ENCODE data around the gene SLC30A3. TPM values are rescaled to one million over a fixed set of nuclear protein-coding genes. Genes with fewer than 3 reads are reported as not detected.
"Not testable (repeated sequence)": the region's sequence is repeated elsewhere in the genome, so short reads cannot be mapped to it uniquely, and the experiment has no call there.

The SLC30A3 gene
- total RNA-seq, 8 experiments from 2014 or later = 0.27 to 1.6 (median 0.61) TPM

GRCh38 chr2:27300606-27301005, 37.8 kb upstream of the SLC30A3 start:
- in situ Hi-C loops (cut with MboI; ENCODE audit: low pct_unique_long_range_greater_than_20kb in 2 of 9, low sequenced_read_pairs in 9 of 9, unreplicated experiment in 9 of 9); H3K4me3 ChIP-seq; ATAC-seq (replicated peaks in 6 of 8); H3K27ac ChIP-seq; H3K4me1 ChIP-seq (replicated peaks in 1 of 2): not testable (repeated sequence)
- WGBS, 10 experiments = 41 to 100% (median 83%) methylated on average over 1 to 4 of the region's 4 CpGs; no CpG with 5 or more reads in 2 of the 10 experiments

- no peak for ATAC-seq (replicated peaks in 6 of 8)
- in situ Hi-C loops (cut with MboI; ENCODE audit: low pct_unique_long_range_greater_than_20kb in 2 of 9, low sequenced_read_pairs in 9 of 9, unreplicated experiment in 9 of 9) = loop anchor here in 5 of 9 experiments (25.0 kb wide), 2 partner anchors 186 to 336 kb away; partner anchors contain the start of genes ABHD1 (in 3 of the 5), CGREF1 (in 3 of the 5) and MAPRE3 (in 3 of the 5)
- Histone ChIP-seq H3K27ac (no peak overlapping the region), H3K4me3 (no peak overlapping the region), H3K4me1 (replicated peaks in 1 of 2) (no peaks in the 10 kb centered on the region)
- 30 to 100% (median 71%) methylated on average over 1 to 9 of the region's 18 CpGs; no CpG with 5 or more reads in 2 of the 10 experiments for WGBS, 10 experiments
These were observed 35.7 kb upstream of the SLC30A3 start for GRCh38 chr2:27298391-27299080.

GRCh38 chr2:27297195-27297594, 34.3 kb upstream of the SLC30A3 start:
- WGBS, 10 experiments = 70 to 95% (median 82%) methylated on average over 1 to 3 of the region's 3 CpGs; no CpG with 5 or more reads in 3 of the 10 experiments
- H3K4me3 ChIP-seq = no peak overlapping the region
- peaks cover 0 to 2% of the 10 kb centered on the region in 2 donors for H3K4me1 ChIP-seq (replicated peaks in 1 of 2)
- ATAC-seq (replicated peaks in 6 of 8) = no peak
- in situ Hi-C loops (cut with MboI; ENCODE audit: low pct_unique_long_range_greater_than_20kb in 2 of 9, low sequenced_read_pairs in 9 of 9, unreplicated experiment in 9 of 9) = loop anchor here in 5 of 9 experiments (25.0 kb wide), 2 partner anchors 185 to 335 kb away; partner anchors contain the start of genes ABHD1 (in 3 of the 5), CGREF1 (in 3 of the 5) and MAPRE3 (in 3 of the 5)
- H3K27ac ChIP-seq = no peak overlapping the region

- Histone ChIP-seq H3K4me1 (replicated peaks in 1 of 2) (peaks cover 0 to 2% of the 10 kb centered on the region in 2 donors), H3K4me3 (no peak overlapping the region), H3K27ac (no peak overlapping the region)
- peak in 3 of 8 experiments; percentile 92 to 97 (median 96) for ATAC-seq (replicated peaks in 6 of 8)
- WGBS, 10 experiments = 0 to 100% (median 59%) methylated on average over 1 to 3 of the region's 4 CpGs; no CpG with 5 or more reads in 5 of the 10 experiments
- in situ Hi-C loops (cut with MboI; ENCODE audit: low pct_unique_long_range_greater_than_20kb in 2 of 9, low sequenced_read_pairs in 9 of 9, unreplicated experiment in 9 of 9) = loop anchor here in 5 of 9 experiments (25.0 kb wide), 2 partner anchors 184 to 334 kb away; partner anchors contain the start of genes ABHD1 (in 3 of the 5), CGREF1 (in 3 of the 5) and MAPRE3 (in 3 of the 5)
These were observed 33.6 kb upstream of the SLC30A3 start for GRCh38 chr2:27296481-27296880.

DNA sequence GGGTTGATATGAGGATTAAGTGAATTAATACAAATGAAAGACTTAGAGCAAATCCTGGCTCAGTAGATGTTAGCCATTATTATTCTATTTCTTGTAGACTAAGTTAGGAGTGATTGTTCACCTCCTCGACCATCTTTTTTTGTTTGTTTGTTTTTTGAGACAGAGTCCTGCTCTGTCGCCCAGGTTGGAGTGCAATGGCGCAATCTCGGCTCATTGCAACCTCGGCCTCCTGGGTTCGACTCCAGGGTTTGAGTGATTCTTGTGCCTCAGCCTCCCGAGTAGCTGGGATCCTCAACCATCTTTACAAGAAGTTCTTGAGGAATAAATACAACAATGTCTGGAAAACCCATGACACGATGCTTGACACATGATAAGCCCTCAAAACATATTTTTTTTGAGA, 32.1 kb upstream of the SLC30A3 start:
- H3K4me3 ChIP-seq = no peak overlapping the region
- in situ Hi-C loops (cut with MboI; ENCODE audit: low pct_unique_long_range_greater_than_20kb in 2 of 9, low sequenced_read_pairs in 9 of 9, unreplicated experiment in 9 of 9) = loop anchor here in 5 of 9 experiments (25.0 kb wide), 2 partner anchors 183 to 333 kb away; partner anchors contain the start of genes ABHD1 (in 3 of the 5), CGREF1 (in 3 of the 5) and MAPRE3 (in 3 of the 5)
- H3K27ac ChIP-seq = no peak overlapping the region
- WGBS, 10 experiments = 42 to 100% (median 82%) methylated on average over 2 to 8 of the region's 8 CpGs; no CpG with 5 or more reads in 1 of the 10 experiments
- peaks cover 0 to 2% of the 10 kb centered on the region in 2 donors for H3K4me1 ChIP-seq (replicated peaks in 1 of 2)
- ATAC-seq (replicated peaks in 6 of 8) = no peak

GRCh38 chr2:27291865-27292264, 29.0 kb upstream of the SLC30A3 start:
- in situ Hi-C loops (cut with MboI; ENCODE audit: low pct_unique_long_range_greater_than_20kb in 2 of 9, low sequenced_read_pairs in 9 of 9, unreplicated experiment in 9 of 9) = loop anchor here in 5 of 9 experiments (25.0 kb wide), 2 partner anchors 180 to 330 kb away; partner anchors contain the start of genes ABHD1 (in 3 of the 5), CGREF1 (in 3 of the 5) and MAPRE3 (in 3 of the 5)
- H3K4me3 ChIP-seq = no peak overlapping the region
- peaks cover 0 to 2% of the 10 kb centered on the region in 2 donors for H3K4me1 ChIP-seq (replicated peaks in 1 of 2)
- no peak overlapping the region for H3K27ac ChIP-seq
- 0 to 50% (median 20%) methylated on average over 1 to 2 of the region's 6 CpGs; no CpG with 5 or more reads in 3 of the 10 experiments for whole genome bisulfite sequencing, 10 experiments
- peak in 1 of 8 experiments; percentile 26 for ATAC-seq (replicated peaks in 6 of 8)

GRCh38 chr2:27290549-27290948, 27.7 kb upstream of the SLC30A3 start:
- H3K27ac ChIP-seq = no peak overlapping the region
- in situ Hi-C loops (cut with MboI; ENCODE audit: low pct_unique_long_range_greater_than_20kb in 2 of 9, low sequenced_read_pairs in 9 of 9, unreplicated experiment in 9 of 9) = loop anchor here in 5 of 9 experiments (25.0 kb wide), 2 partner anchors 178 to 328 kb away; partner anchors contain the start of genes ABHD1 (in 3 of the 5), CGREF1 (in 3 of the 5) and MAPRE3 (in 3 of the 5)
- no peak overlapping the region for H3K4me3 ChIP-seq
- ATAC-seq (replicated peaks in 6 of 8) = no peak
- 85 to 100% (median 92%) methylated on average over 1 to 5 of the region's 5 CpGs; no CpG with 5 or more reads in 1 of the 10 experiments for WGBS, 10 experiments
- H3K4me1 ChIP-seq (replicated peaks in 1 of 2) = peaks cover 0 to 2% of the 10 kb centered on the region in 2 donors

- no peak overlapping the region for H3K4me3 ChIP-seq
- no peak for ATAC-seq (replicated peaks in 6 of 8)
- 23 to 80% (median 57%) methylated on average over 2 to 3 of the region's 3 CpGs; no CpG with 5 or more reads in 1 of the 10 experiments for WGBS, 10 experiments
- H3K4me1 ChIP-seq (replicated peaks in 1 of 2) = peaks cover 0 to 2% of the 10 kb centered on the region in 2 donors
- H3K27ac ChIP-seq = no peak overlapping the region
- in situ Hi-C loops (cut with MboI; ENCODE audit: low pct_unique_long_range_greater_than_20kb in 2 of 9, low sequenced_read_pairs in 9 of 9, unreplicated experiment in 9 of 9) = loop anchor here in 6 of 9 experiments (10.0 to 25.0 kb wide), 3 partner anchors 176 to 326 kb away; partner anchors contain the start of genes ABHD1 (in 3 of the 6), CGREF1 (in 3 of the 6) and MAPRE3 (in 3 of the 6)
These were observed 25.8 kb upstream of the SLC30A3 start for GRCh38 chr2:27288610-27289009.

DNA sequence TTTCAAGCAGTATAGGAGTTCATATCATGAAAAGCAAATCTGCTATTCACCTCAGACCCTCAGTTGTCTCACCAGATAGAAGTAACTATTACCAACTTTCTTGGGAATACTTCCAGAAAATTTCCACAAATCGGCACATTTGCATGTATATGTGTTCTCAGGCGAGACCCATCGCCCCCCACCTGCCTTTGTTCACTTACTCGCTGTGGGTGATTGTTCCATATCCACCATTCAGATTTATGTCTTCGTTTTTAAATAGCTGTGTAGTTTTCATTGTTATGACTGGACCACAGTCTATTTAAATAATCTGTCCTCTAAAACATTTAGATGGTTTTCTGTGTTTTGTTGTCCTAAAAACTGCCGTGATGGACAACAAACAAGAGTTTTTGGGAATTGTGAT, 22.6 kb upstream of the SLC30A3 start:
- Histone ChIP-seq H3K27ac (no peak overlapping the region), H3K4me1 (replicated peaks in 1 of 2) (peaks cover 9 to 11% of the 10 kb centered on the region in 2 donors), H3K4me3 (no peak overlapping the region)
- 8 to 75% (median 57%) methylated on average over 1 to 6 of the region's 6 CpGs for WGBS, 10 experiments
- ATAC-seq (replicated peaks in 6 of 8) = no peak
- in situ Hi-C loops (cut with MboI; ENCODE audit: low pct_unique_long_range_greater_than_20kb in 2 of 9, low sequenced_read_pairs in 9 of 9, unreplicated experiment in 9 of 9) = loop anchor here in 6 of 9 experiments (10.0 to 25.0 kb wide), 3 partner anchors 173 to 323 kb away; partner anchors contain the start of genes ABHD1 (in 3 of the 6), CGREF1 (in 3 of the 6) and MAPRE3 (in 3 of the 6)

GRCh38 chr2:27284996-27285395, 22.1 kb upstream of the SLC30A3 start:
- no peak for ATAC-seq (replicated peaks in 6 of 8)
- in situ Hi-C loops (cut with MboI; ENCODE audit: low pct_unique_long_range_greater_than_20kb in 2 of 9, low sequenced_read_pairs in 9 of 9, unreplicated experiment in 9 of 9) = loop anchor here in 6 of 9 experiments (10.0 to 25.0 kb wide), 3 partner anchors 173 to 323 kb away; partner anchors contain the start of genes ABHD1 (in 3 of the 6), CGREF1 (in 3 of the 6) and MAPRE3 (in 3 of the 6)
- no peak overlapping the region for H3K27ac ChIP-seq
- H3K4me1 ChIP-seq (replicated peaks in 1 of 2) = peaks cover 9 to 11% of the 10 kb centered on the region in 2 donors
- WGBS, 10 experiments = 57 to 100% (median 78%) methylated on average over 1 of the region's 1 CpG; no CpG with 5 or more reads in 4 of the 10 experiments
- no peak overlapping the region for H3K4me3 ChIP-seq

DNA sequence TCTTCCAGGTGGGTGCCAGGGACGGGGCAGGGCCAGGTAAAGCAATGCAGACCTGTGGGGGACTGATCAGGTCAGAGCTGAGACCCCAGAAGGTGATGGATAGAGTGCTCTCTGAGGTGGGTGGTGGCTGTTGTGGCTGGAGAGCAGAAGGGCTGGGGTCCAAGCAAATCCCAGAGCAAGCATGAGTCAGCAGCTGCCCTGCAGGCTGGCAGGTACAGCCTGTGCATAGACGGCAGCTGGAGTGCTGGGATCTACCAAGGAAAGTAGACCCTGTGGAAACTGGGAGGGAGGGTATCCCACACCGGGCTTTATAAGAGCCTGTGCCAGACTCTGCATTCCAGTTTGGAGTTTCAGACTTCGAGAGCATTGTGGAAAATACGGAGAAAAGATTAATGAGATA, 20.0 kb upstream of the SLC30A3 start:
- no peak overlapping the region for H3K4me3 ChIP-seq
- in situ Hi-C loops (cut with MboI; ENCODE audit: low pct_unique_long_range_greater_than_20kb in 2 of 9, low sequenced_read_pairs in 9 of 9, unreplicated experiment in 9 of 9) = loop anchor here in 6 of 9 experiments (10.0 to 25.0 kb wide), 3 partner anchors 171 to 321 kb away; partner anchors contain the start of genes ABHD1 (in 3 of the 6), CGREF1 (in 3 of the 6) and MAPRE3 (in 3 of the 6)
- H3K27ac ChIP-seq = no peak overlapping the region
- WGBS, 10 experiments = 41 to 83% (median 63%) methylated on average over 1 to 4 of the region's 5 CpGs; no CpG with 5 or more reads in 2 of the 10 experiments
- peak in 5 of 8 experiments; percentile 62 to 73 (median 65) for ATAC-seq (replicated peaks in 6 of 8)
- H3K4me1 ChIP-seq (replicated peaks in 1 of 2) = peaks cover 9 to 11% of the 10 kb centered on the region in 2 donors

- H3K4me1 ChIP-seq (replicated peaks in 1 of 2) = peaks cover 9 to 11% of the 10 kb centered on the region in 2 donors
- no peak within 1 kb of the TSS for H3K27ac ChIP-seq
- 0 to 63% (median 42%) methylated on average over 1 to 5 of the region's 5 CpGs; no CpG with 5 or more reads in 2 of the 10 experiments for WGBS, 10 experiments
- peak in 7 of 8 experiments; percentile 19 to 70 (median 57) for ATAC-seq (replicated peaks in 6 of 8)
- in situ Hi-C loops (cut with MboI; ENCODE audit: low pct_unique_long_range_greater_than_20kb in 2 of 9, low sequenced_read_pairs in 9 of 9, unreplicated experiment in 9 of 9) = loop anchor here in 6 of 9 experiments (10.0 to 25.0 kb wide), 3 partner anchors 170 to 320 kb away; partner anchors contain the start of genes ABHD1 (in 3 of the 6), CGREF1 (in 3 of the 6) and MAPRE3 (in 3 of the 6)
- H3K4me3 ChIP-seq = no peak within 1 kb of the TSS
These were observed 19.2 kb upstream of the SLC30A3 start, which contains the start of gene TRIM54 for GRCh38 chr2:27281855-27282559. Gene TRIM54 (plus strand): TSS chr2:27282429. CDS start chr2:27282732, 303 bp downstream.

Measured in motor neuron (in vitro differentiated cells).